B cell (primary cell): ENCODE data around the gene IFT43. TPM values are rescaled to one million over a fixed set of nuclear protein-coding genes. Genes with fewer than 3 reads are reported as not detected.

Source experiments
- ATAC-seq: fragments of 200-7000 bp; cut with Tn5 transposase; one replicate; pipeline ENCODE4 v1.10.0; 2021; ENCODE audit warnings: low read depth, mild to moderate bottlenecking, moderate number of reproducible peaks, moderate library complexity
- CTCF ChIA-PET: fragments of 350-600 bp; sonication (Branson Sonifier 250); formaldehyde crosslinking; loops from one replicate; lab custom pipeline; 2021; ENCODE audit warnings: antibody characterized with exemption, inconsistent platforms; lab: Charles Lee
- POLR2A ChIA-PET: fragments of 350-600 bp; sonication (Branson Sonifier 250); formaldehyde crosslinking; loops from one replicate; lab custom pipeline; 2021; ENCODE audit warnings: antibody characterized with exemption; lab: Charles Lee
- DNase-seq: peaks from one replicate; pipeline ENCODE4 v3.0.0; 2013
- H2AFZ ChIP-seq: 2 replicates; pipeline ENCODE4 v1.6.1; 2012; ENCODE audit warnings: mild to moderate bottlenecking, low read depth, low read length; ENCODE audit not compliant: insufficient read depth, poor library complexity, severe bottlenecking
- H3K27ac ChIP-seq, 2 donors: 1 replicate in 1 of 2; 2 replicates in 1 of 2; pipeline ENCODE4 v1.5.1; 2012 to 2013; ENCODE audit warnings: low read length in 2 of 2, mild to moderate bottlenecking in 2 of 2, moderate library complexity in 1 of 2
- H3K27me3 ChIP-seq, 4 experiments: fragments of 200-600 bp in 1 of 4; sonication (generic) in 1 of 4; replicated peaks in 1 of 4; 1 replicate in 2 of 4; 2 replicates in 2 of 4; pipeline versions ENCODE4 v1.6.1 to v1.7.0; 2013 to 2016; ENCODE audit warnings: low read length in 3 of 4, mild to moderate bottlenecking in 2 of 4, mixed read lengths in 1 of 4, moderate library complexity in 1 of 4; ENCODE audit not compliant: insufficient read depth in 4 of 4, control insufficient read depth in 3 of 4; ENCODE audit errors: control extremely low read depth in 1 of 4
- H3K36me3 ChIP-seq, 2 experiments: replicated peaks in 1 of 2; 1 replicate in 1 of 2; 2 replicates in 1 of 2; pipeline versions ENCODE4 v1.6.1 to v1.7.1; 2013; ENCODE audit warnings: low read length in 1 of 2; ENCODE audit not compliant: insufficient read depth in 2 of 2, control insufficient read depth in 1 of 2; ENCODE audit errors: control extremely low read depth in 1 of 2, extremely low read depth in 1 of 2
- H3K4me1 ChIP-seq, 2 donors: fragments of 200-600 bp in 1 of 2; sonication (generic) in 1 of 2; 1 replicate in 1 of 2; 2 replicates in 1 of 2; pipeline versions ENCODE4 v1.5.1 to v1.6.1; 2013 to 2017; ENCODE audit warnings: low read length in 2 of 2; ENCODE audit not compliant: control insufficient read depth in 2 of 2, insufficient read depth in 2 of 2
- H3K4me2 ChIP-seq: replicated peaks from 2 replicates; pipeline ENCODE3; 2012; ENCODE audit warnings: mild to moderate bottlenecking, low read depth, low read length; ENCODE audit not compliant: poor library complexity, severe bottlenecking
- H3K4me3 ChIP-seq, 5 experiments: fragments of 200-600 bp in 1 of 5; sonication (generic) in 1 of 5; 1 replicate in 3 of 5; 2 replicates in 2 of 5; pipeline versions ENCODE4 v1.5.1 to v1.7.0; 2011 to 2016; ENCODE audit warnings: low read length in 4 of 5, mild to moderate bottlenecking in 4 of 5, low read depth in 2 of 5, control low read depth in 1 of 5, moderate library complexity in 1 of 5; ENCODE audit not compliant: insufficient read depth in 1 of 5; ENCODE audit errors: control extremely low read depth in 1 of 5, extremely low read depth in 1 of 5
- H3K79me2 ChIP-seq: fragments of 200-600 bp; sonication (generic); one replicate; pipeline ENCODE4 v1.6.0; 2016; ENCODE audit warnings: low read length; ENCODE audit not compliant: control insufficient read depth, insufficient read depth
- H3K9ac ChIP-seq: fragments of 200-600 bp; sonication (generic); 2 replicates; pipeline ENCODE4 v1.6.1; 2017; ENCODE audit warnings: mild to moderate bottlenecking, low read length, moderate library complexity
- H3K9me3 ChIP-seq, 3 donors: one replicate each; pipeline versions ENCODE4 v1.6.1 to v1.7.1; 2013; ENCODE audit warnings: low read length in 2 of 3; ENCODE audit not compliant: control insufficient read depth in 2 of 3, insufficient read depth in 1 of 3; ENCODE audit errors: control extremely low read depth in 1 of 3
- H4K20me1 ChIP-seq: 2 replicates; pipeline ENCODE4 v1.6.0; 2012; ENCODE audit warnings: mild to moderate bottlenecking, low read length; ENCODE audit not compliant: insufficient read depth, control insufficient read depth, poor library complexity, severe bottlenecking
- H3K27ac Mint-ChIP-seq: one replicate; pipeline ENCODE4 v1.8.0; 2021; ENCODE audit warnings: mixed read lengths
- H3K27me3 Mint-ChIP-seq: one replicate; pipeline ENCODE4 v1.8.0; 2021; ENCODE audit warnings: mixed read lengths
- H3K4me1 Mint-ChIP-seq: one replicate; pipeline ENCODE4 v1.8.0; 2021; ENCODE audit warnings: mixed read lengths
- H3K4me3 Mint-ChIP-seq: one replicate; pipeline ENCODE4 v1.8.0; 2021; ENCODE audit warnings: mixed read lengths
- H3K9me3 Mint-ChIP-seq: one replicate; pipeline ENCODE4 v1.8.0; 2022; ENCODE audit warnings: mixed read lengths; ENCODE audit not compliant: insufficient read depth
- CTCF ChIP-seq: fragments of 200-600 bp; IDR thresholded peaks from one replicate; pipeline ENCODE4 v1.8.0; 2022; ENCODE audit warnings: antibody characterized with exemption, mild to moderate bottlenecking
- EZH2 ChIP-seq: IDR thresholded peaks from 2 replicates; pipeline ENCODE4 v1.6.1; 2012; ENCODE audit warnings: borderline replicate concordance, low read depth, mild to moderate bottlenecking, moderate library complexity, low read length; ENCODE audit not compliant: insufficient read depth, poor library complexity, severe bottlenecking
- WGBS: methylation state at CpG from one replicate; pipeline ENCODE4 v1.1.5; 2013; ENCODE audit warnings: missing lambda C conversion rate; ENCODE audit not compliant: insufficient coverage; 5-methylcytosine and 5-hydroxymethylcytosine counted together
- intact Hi-C: fragments of 100-400 bp; cut with micrococcal nuclease; formaldehyde crosslinking; loops from one replicate; pipeline ENCODE4 v1.10.0; 2022
- polyA plus RNA-seq: library from polyadenylated mRNA; depleted of rRNA; stranded (reverse); fragments of >200 nt; gene quantifications from 2 replicates; pipeline ENCODE4 v1.2.3, GENCODE V29; 2012
- total RNA-seq, 2 donors: library from RNA; stranded (reverse); fragments of 120-200 nt in 1 of 2; gene quantifications; 1 replicate in 1 of 2; 2 replicates in 1 of 2; pipeline versions ENCODE4 v1.2.3 to v1.2.4, GENCODE V29; 2013 to 2022

IFT43 gene
- total and polyA plus RNA-seq, 2 donors (not counting 1 experiment from before 2014, with no cell fraction given): 14.7 to 21.5 TPM

GRCh38 chr14:75995372-75996041, 9.9 kb downstream of the IFT43 start:
- no peak overlapping the region for H3K4me3 ChIP-seq
- H3K9me3 Mint-ChIP-seq: no peaks in the 10 kb centered on the region
- ChIA-PET CTCF (interaction anchor here (1.3 to 2.3 kb wide), 3 partner anchors 16 to 89 kb away, joined by 3 to 7 read pairs (median 5); no protein-coding TSS in a partner anchor), POLR2A (no interaction called here)
- no peak overlapping the region for H2AFZ ChIP-seq
- ATAC-seq (no peak), DNase-seq (no peak)
- peaks cover 6% of the 10 kb centered on the region for H3K4me1 Mint-ChIP-seq
- H3K4me2 ChIP-seq: no peak overlapping the region
- peaks cover 0 to 24% of the 10 kb centered on the region in 2 experiments for H3K36me3 ChIP-seq
- H3K27me3 ChIP-seq: no peaks in the 10 kb centered on the region
- no peak for TF ChIP-seq EZH2
- TF ChIP-seq CTCF: no peak
- peaks cover 0 to 3% of the 10 kb centered on the region in 2 donors for H3K4me1 ChIP-seq
- no peak overlapping the region for H3K27ac ChIP-seq
- H3K9me3 ChIP-seq: no peaks in the 10 kb centered on the region
- H3K79me2 ChIP-seq: no peaks in the 10 kb centered on the region
- intact Hi-C loops: no loop called here
- H4K20me1 ChIP-seq: no peaks in the 10 kb centered on the region
- H3K27me3 Mint-ChIP-seq: no peaks in the 10 kb centered on the region
- H3K9ac ChIP-seq: no peak overlapping the region
- no peak overlapping the region for H3K27ac Mint-ChIP-seq
- no peak overlapping the region for H3K4me3 Mint-ChIP-seq
- WGBS: 96% methylated on average over 12 of the region's 17 CpGs

GRCh38 chr14:75996488-75996887, 10.9 kb downstream of the IFT43 start:
- Histone ChIP-seq H3K27ac (no peak overlapping the region), H3K79me2 (no peaks in the 10 kb centered on the region), H2AFZ (no peak overlapping the region), H4K20me1 (no peaks in the 10 kb centered on the region), H3K36me3 (peaks cover 0 to 27% of the 10 kb centered on the region in 2 experiments), H3K9me3 (no peaks in the 10 kb centered on the region), H3K9ac (no peak overlapping the region), H3K27me3 (no peaks in the 10 kb centered on the region), H3K4me3 (no peak overlapping the region), H3K4me2 (no peak overlapping the region), H3K4me1 (peaks cover 0 to 3% of the 10 kb centered on the region in 2 donors)
- DNase-seq (no peak), ATAC-seq (no peak)
- ChIA-PET CTCF (interaction anchor here (1.3 to 2.3 kb wide), 2 partner anchors 17 to 90 kb away, joined by 3 to 5 read pairs; no protein-coding TSS in a partner anchor), POLR2A (no interaction called here)
- peaks cover 6% of the 10 kb centered on the region for H3K4me1 Mint-ChIP-seq
- H3K27ac Mint-ChIP-seq: no peak overlapping the region
- H3K27me3 Mint-ChIP-seq: no peaks in the 10 kb centered on the region
- H3K9me3 Mint-ChIP-seq: no peaks in the 10 kb centered on the region
- WGBS: no CpG with 5 or more reads among the region's 1 CpG
- TF ChIP-seq EZH2 (no peak), CTCF (no peak)
- intact Hi-C loops: no loop called here
- H3K4me3 Mint-ChIP-seq: no peak overlapping the region
